Panc1 (cell line): Measurements from ENCODE around the gene KIF26B. TPM values are rescaled to one million over a fixed set of nuclear protein-coding genes. Genes with fewer than 3 reads are reported as not detected.

Experiments
- ATAC-seq: fragments of 200-7000 bp; cut with Tn5 transposase; 2 replicates; pipeline ENCODE4 v1.9.1; 2020; ENCODE audit warnings: mild to moderate bottlenecking, moderate library complexity
- BruUV-seq: library from RNA; stranded (reverse); fragments of 400-500 nt; replicated peaks from 2 replicates; lab custom pipeline; 2021; lab: Mats Ljungman, UMichigan
- CTCF ChIA-PET: fragments of 300-600 bp; sonication (Branson Sonifier 250); formaldehyde crosslinking; loops from one replicate; lab custom pipeline; 2022; ENCODE audit warnings: antibody characterized with exemption; lab: Charles Lee
- POLR2A ChIA-PET: fragments of 300-600 bp; sonication (Branson Sonifier 250); formaldehyde crosslinking; loops from one replicate; lab custom pipeline; 2022; ENCODE audit warnings: antibody characterized with exemption; lab: Charles Lee
- DNase-seq: peaks from one replicate; pipeline ENCODE4 v3.0.0-alpha.2; 2010; ENCODE audit warnings: low read depth, low spot score
- H3K27ac ChIP-seq: 2 replicates; pipeline ENCODE4 v1.5.1; 2011; ENCODE audit warnings: mild to moderate bottlenecking, low read length, inconsistent platforms
- H3K27me3 ChIP-seq: fragments of 200-500 bp; sonication (Bioruptor generic); 2 replicates; pipeline ENCODE4 v1.6.0; 2014; ENCODE audit warnings: low read length, inconsistent platforms; ENCODE audit not compliant: control insufficient read depth, insufficient read depth
- H3K36me3 ChIP-seq: fragments of 200-500 bp; sonication (Bioruptor generic); 2 replicates; pipeline ENCODE4 v1.5.1; 2014; ENCODE audit warnings: inconsistent platforms, mild to moderate bottlenecking, low read length, moderate library complexity; ENCODE audit not compliant: control insufficient read depth, insufficient read depth
- H3K4me1 ChIP-seq: 2 replicates; pipeline ENCODE4 v1.5.1; 2011; ENCODE audit warnings: inconsistent platforms, mild to moderate bottlenecking, low read length, moderate library complexity; ENCODE audit not compliant: control insufficient read depth, insufficient read depth
- H3K4me3 ChIP-seq, 2 experiments: 2 replicates each; pipeline ENCODE4 v1.5.1; 2011 to 2012; ENCODE audit warnings: low read depth in 2 of 2, low read length in 2 of 2, mild to moderate bottlenecking in 2 of 2, inconsistent platforms in 1 of 2, moderate library complexity in 1 of 2
- H3K9me3 ChIP-seq: fragments of 200-500 bp; sonication (Bioruptor generic); 2 replicates; pipeline ENCODE4 v1.5.1; 2014; ENCODE audit warnings: low read depth, mild to moderate bottlenecking, inconsistent platforms, low read length, moderate library complexity; ENCODE audit not compliant: control insufficient read depth, insufficient read depth
- POLR2AphosphoS5 ChIP-seq: IDR thresholded peaks from 2 replicates; pipeline ENCODE4 v1.6.1; 2012; ENCODE audit warnings: mild to moderate bottlenecking, low read depth, low read length, moderate library complexity
- SIN3A ChIP-seq: IDR thresholded peaks from 2 replicates; pipeline ENCODE4 v1.6.1; 2012; ENCODE audit warnings: low read depth, mild to moderate bottlenecking, low read length, moderate library complexity, borderline replicate concordance; ENCODE audit not compliant: insufficient read depth
- TCF7L2 ChIP-seq: IDR thresholded peaks from 2 replicates; pipeline ENCODE4 v1.6.1; 2011; ENCODE audit warnings: mild to moderate bottlenecking, low read depth, low read length, inconsistent platforms
- in situ Hi-C: cut with HindIII; loops from 2 replicates; pipeline ENCODE4 v1.10.0; 2016; ENCODE audit warnings: low sequenced_read_pairs, low pct_unique_long_range_greater_than_20kb
- intact Hi-C: fragments of 100-400 bp; cut with micrococcal nuclease; formaldehyde crosslinking; loops from one replicate; pipeline ENCODE4 v1.10.0; 2022; ENCODE audit not compliant: unreplicated experiment
- total RNA-seq: library from RNA; stranded (reverse); gene quantifications from one replicate; pipeline ENCODE4 v1.2.1, GENCODE V29; 2021; ENCODE audit not compliant: unreplicated experiment
- TF ChIP-seq, protein P1 (sequence below): fragments of 450-650 bp; IDR thresholded peaks from 2 replicates; pipeline ENCODE4 v1.5.1; 2017; ENCODE audit warnings: mild to moderate bottlenecking
- TF ChIP-seq, protein P2 (sequence below), 2 experiments: IDR thresholded peaks; 2 replicates each; pipeline ENCODE4 v1.6.1; 2011 to 2012; ENCODE audit warnings: low read depth in 2 of 2, control low read depth in 1 of 2, low read length in 1 of 2, mild to moderate bottlenecking in 1 of 2, moderate library complexity in 1 of 2; ENCODE audit not compliant: insufficient read depth in 1 of 2

The KIF26B gene
- total RNA-seq, 1 experiment from 2014 or later, result 0.33 TPM

DNA sequence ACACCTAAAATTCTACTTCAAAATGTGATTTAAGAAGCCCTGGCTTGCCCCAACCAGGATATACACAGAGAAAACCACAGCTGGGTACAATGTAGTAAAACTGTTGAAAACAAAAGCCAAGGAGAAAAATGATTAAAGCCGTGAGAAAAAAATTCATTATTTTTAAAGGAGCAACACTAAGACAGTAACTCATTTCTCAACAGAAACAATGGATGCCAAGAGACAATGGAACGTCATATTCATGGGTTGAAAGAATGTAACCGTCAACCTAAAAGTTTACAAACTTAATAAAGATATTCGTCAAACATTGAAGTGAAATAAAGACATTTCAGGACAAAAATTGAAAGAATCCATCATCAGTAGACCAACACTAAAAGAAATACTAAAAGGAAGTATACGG, 340.9 kb downstream of the KIF26B start:
- Histone ChIP-seq H3K27ac (no peak overlapping the region), H3K36me3 (no peaks in the 10 kb centered on the region; the same call in 1 of the 2 replicates), H3K9me3 (no peaks in the 10 kb centered on the region), H3K27me3 (no peaks in the 10 kb centered on the region), H3K4me1 (no peaks in the 10 kb centered on the region), H3K4me3 (no peak overlapping the region)
- in situ Hi-C loops, result no loop called here
- ATAC-seq, result no peak
- no peak for DNase-seq
- BruUV-seq, result no TSS peak
- intact Hi-C loops, result no loop called here
- TF ChIP-seq, protein P1, sequence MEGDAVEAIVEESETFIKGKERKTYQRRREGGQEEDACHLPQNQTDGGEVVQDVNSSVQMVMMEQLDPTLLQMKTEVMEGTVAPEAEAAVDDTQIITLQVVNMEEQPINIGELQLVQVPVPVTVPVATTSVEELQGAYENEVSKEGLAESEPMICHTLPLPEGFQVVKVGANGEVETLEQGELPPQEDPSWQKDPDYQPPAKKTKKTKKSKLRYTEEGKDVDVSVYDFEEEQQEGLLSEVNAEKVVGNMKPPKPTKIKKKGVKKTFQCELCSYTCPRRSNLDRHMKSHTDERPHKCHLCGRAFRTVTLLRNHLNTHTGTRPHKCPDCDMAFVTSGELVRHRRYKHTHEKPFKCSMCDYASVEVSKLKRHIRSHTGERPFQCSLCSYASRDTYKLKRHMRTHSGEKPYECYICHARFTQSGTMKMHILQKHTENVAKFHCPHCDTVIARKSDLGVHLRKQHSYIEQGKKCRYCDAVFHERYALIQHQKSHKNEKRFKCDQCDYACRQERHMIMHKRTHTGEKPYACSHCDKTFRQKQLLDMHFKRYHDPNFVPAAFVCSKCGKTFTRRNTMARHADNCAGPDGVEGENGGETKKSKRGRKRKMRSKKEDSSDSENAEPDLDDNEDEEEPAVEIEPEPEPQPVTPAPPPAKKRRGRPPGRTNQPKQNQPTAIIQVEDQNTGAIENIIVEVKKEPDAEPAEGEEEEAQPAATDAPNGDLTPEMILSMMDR, result no peak
- TF ChIP-seq TCF7L2, result no peak
- TF ChIP-seq POLR2AphosphoS5, result no peak
- TF ChIP-seq, protein P2, sequence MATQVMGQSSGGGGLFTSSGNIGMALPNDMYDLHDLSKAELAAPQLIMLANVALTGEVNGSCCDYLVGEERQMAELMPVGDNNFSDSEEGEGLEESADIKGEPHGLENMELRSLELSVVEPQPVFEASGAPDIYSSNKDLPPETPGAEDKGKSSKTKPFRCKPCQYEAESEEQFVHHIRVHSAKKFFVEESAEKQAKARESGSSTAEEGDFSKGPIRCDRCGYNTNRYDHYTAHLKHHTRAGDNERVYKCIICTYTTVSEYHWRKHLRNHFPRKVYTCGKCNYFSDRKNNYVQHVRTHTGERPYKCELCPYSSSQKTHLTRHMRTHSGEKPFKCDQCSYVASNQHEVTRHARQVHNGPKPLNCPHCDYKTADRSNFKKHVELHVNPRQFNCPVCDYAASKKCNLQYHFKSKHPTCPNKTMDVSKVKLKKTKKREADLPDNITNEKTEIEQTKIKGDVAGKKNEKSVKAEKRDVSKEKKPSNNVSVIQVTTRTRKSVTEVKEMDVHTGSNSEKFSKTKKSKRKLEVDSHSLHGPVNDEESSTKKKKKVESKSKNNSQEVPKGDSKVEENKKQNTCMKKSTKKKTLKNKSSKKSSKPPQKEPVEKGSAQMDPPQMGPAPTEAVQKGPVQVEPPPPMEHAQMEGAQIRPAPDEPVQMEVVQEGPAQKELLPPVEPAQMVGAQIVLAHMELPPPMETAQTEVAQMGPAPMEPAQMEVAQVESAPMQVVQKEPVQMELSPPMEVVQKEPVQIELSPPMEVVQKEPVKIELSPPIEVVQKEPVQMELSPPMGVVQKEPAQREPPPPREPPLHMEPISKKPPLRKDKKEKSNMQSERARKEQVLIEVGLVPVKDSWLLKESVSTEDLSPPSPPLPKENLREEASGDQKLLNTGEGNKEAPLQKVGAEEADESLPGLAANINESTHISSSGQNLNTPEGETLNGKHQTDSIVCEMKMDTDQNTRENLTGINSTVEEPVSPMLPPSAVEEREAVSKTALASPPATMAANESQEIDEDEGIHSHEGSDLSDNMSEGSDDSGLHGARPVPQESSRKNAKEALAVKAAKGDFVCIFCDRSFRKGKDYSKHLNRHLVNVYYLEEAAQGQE (IDR thresholded peaks at IDR 0.05; ENCODE audit: insufficient read depth in 1 of 2, low read depth in 2 of 2, low read length in 1 of 2), result no peak
- TF ChIP-seq SIN3A, result no peak
- POLR2A ChIA-PET, result no interaction called here
- CTCF ChIA-PET, result no interaction called here

DNA sequence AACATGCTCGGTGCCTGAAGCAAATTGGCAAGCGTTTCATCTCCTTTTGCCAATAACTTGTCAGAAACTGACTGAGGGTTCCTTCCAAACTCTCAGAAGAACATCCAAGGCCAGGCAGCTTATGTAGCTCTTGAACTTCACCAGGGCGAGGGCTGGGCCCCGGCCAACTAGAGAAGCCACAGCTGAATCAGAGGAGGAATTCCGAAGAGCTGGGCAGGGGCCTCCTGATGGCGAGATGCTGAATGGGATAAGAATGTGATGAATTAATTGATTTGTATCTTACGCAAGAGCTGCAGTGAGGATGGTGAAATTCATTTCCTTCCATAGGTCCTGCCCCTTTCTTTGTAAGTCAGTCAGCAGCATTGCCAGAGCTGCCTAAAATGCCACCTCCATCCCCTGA, 345.8 kb downstream of the KIF26B start:
- ATAC-seq, result no peak
- CTCF ChIA-PET, result interaction anchor here (0.6 kb wide), 1 partner anchor 49 kb away, joined by 3 read pairs; no protein-coding TSS in a partner anchor
- H3K36me3 ChIP-seq, result no peaks in the 10 kb centered on the region; the same call in 1 of the 2 replicates
- H3K27me3 ChIP-seq, result no peaks in the 10 kb centered on the region
- no peak overlapping the region for H3K27ac ChIP-seq
- in situ Hi-C loops, result no loop called here
- POLR2A ChIA-PET, result no interaction called here
- no peaks in the 10 kb centered on the region for H3K4me1 ChIP-seq
- TF ChIP-seq, protein P2 (IDR thresholded peaks at IDR 0.05; ENCODE audit: insufficient read depth in 1 of 2, low read depth in 2 of 2, low read length in 1 of 2), result no peak
- H3K9me3 ChIP-seq, result no peaks in the 10 kb centered on the region
- H3K4me3 ChIP-seq, result no peak overlapping the region
- intact Hi-C loops, result no loop called here
- BruUV-seq, result no TSS peak
- DNase-seq, result no peak
